OCI-LY1 (cell line): ENCODE data around the gene SLC7A8.

Experiments used
- H2AFZ ChIP-seq: fragments of 200-600 bp; sonication (generic), shearing (Covaris generic); 2 replicates; pipeline ENCODE4 v1.6.0; 2014; ENCODE audit warnings: antibody characterized with exemption, mild to moderate bottlenecking, low read length
- H3F3A ChIP-seq: fragments of 200-600 bp; sonication (generic), shearing (Covaris generic); 2 replicates; pipeline ENCODE4 v1.6.0; 2014; ENCODE audit warnings: mild to moderate bottlenecking, antibody characterized with exemption, low read length, moderate library complexity; ENCODE audit not compliant: insufficient read depth
- H3K27ac ChIP-seq: fragments of 200-600 bp; sonication (generic); 2 replicates; pipeline ENCODE4 v1.5.1; 2014; ENCODE audit warnings: low read length, mixed run types, mild to moderate bottlenecking, low read depth; ENCODE audit not compliant: poor library complexity, severe bottlenecking
- H3K27me3 ChIP-seq: fragments of 200-600 bp; sonication (generic); 2 replicates; pipeline ENCODE4 v1.6.0; 2014; ENCODE audit warnings: antibody characterized with exemption, mild to moderate bottlenecking, low read length, moderate library complexity; ENCODE audit not compliant: insufficient read depth
- H3K36me3 ChIP-seq: fragments of 200-600 bp; sonication (generic); 2 replicates; pipeline ENCODE4 v1.6.1; 2014; ENCODE audit warnings: mild to moderate bottlenecking, antibody characterized with exemption, low read length, moderate library complexity, mixed read lengths; ENCODE audit not compliant: insufficient read depth
- H3K4me1 ChIP-seq: fragments of 200-600 bp; sonication (generic); 2 replicates; pipeline ENCODE4 v1.5.1; 2014; ENCODE audit warnings: mild to moderate bottlenecking, low read length, moderate library complexity; ENCODE audit not compliant: insufficient read depth, severe bottlenecking
- H3K4me2 ChIP-seq: fragments of 200-600 bp; sonication (generic), shearing (Covaris generic); 2 replicates; pipeline ENCODE4 v1.6.1; 2014; ENCODE audit warnings: low read length
- H3K4me3 ChIP-seq: fragments of 200-600 bp; sonication (generic); 2 replicates; pipeline ENCODE4 v1.5.1; 2014; ENCODE audit warnings: low read length, low read depth, mild to moderate bottlenecking, mixed read lengths; ENCODE audit not compliant: poor library complexity, severe bottlenecking
- H3K79me2 ChIP-seq: fragments of 200-600 bp; shearing (Covaris generic); 2 replicates; pipeline ENCODE4 v1.6.1; 2016; ENCODE audit warnings: mixed run types, low read length, mixed read lengths; ENCODE audit not compliant: insufficient read depth
- H3K9ac ChIP-seq: fragments of 200-600 bp; sonication (generic), shearing (Covaris generic); 2 replicates; pipeline ENCODE4 v1.6.1; 2014; ENCODE audit warnings: mild to moderate bottlenecking, low read length, mixed read lengths
- H3K9me2 ChIP-seq: fragments of 200-600 bp; sonication (generic), shearing (Covaris generic); 2 replicates; pipeline ENCODE4 v1.6.1; 2014; ENCODE audit warnings: low read depth, mild to moderate bottlenecking, low read length, mixed read lengths
- H3K9me3 ChIP-seq: fragments of 200-600 bp; shearing (Covaris generic); 2 replicates; pipeline ENCODE4 v1.6.1; 2014; ENCODE audit warnings: low read length, mixed read lengths
- H4K20me1 ChIP-seq: fragments of 200-600 bp; sonication (generic), shearing (Covaris generic); 2 replicates; pipeline ENCODE4 v1.6.0; 2016; ENCODE audit warnings: mild to moderate bottlenecking, low read length; ENCODE audit not compliant: insufficient read depth
- EZH2 ChIP-seq: fragments of 200-600 bp; sonication (generic), shearing (Covaris generic); IDR thresholded peaks from 2 replicates; pipeline ENCODE4 v1.8.0; 2017; ENCODE audit warnings: borderline replicate concordance, mixed run types, mild to moderate bottlenecking, antibody characterized with exemption, low read length, moderate library complexity, mixed read lengths
- TF ChIP-seq, protein P1 (sequence below): fragments of 200-600 bp; sonication (generic), shearing (Covaris generic); IDR thresholded peaks from 2 replicates; pipeline ENCODE4 v1.5.1; 2017; ENCODE audit warnings: mild to moderate bottlenecking, antibody characterized with exemption, low read length, moderate library complexity, mixed read lengths

Gene SLC7A8

DNA sequence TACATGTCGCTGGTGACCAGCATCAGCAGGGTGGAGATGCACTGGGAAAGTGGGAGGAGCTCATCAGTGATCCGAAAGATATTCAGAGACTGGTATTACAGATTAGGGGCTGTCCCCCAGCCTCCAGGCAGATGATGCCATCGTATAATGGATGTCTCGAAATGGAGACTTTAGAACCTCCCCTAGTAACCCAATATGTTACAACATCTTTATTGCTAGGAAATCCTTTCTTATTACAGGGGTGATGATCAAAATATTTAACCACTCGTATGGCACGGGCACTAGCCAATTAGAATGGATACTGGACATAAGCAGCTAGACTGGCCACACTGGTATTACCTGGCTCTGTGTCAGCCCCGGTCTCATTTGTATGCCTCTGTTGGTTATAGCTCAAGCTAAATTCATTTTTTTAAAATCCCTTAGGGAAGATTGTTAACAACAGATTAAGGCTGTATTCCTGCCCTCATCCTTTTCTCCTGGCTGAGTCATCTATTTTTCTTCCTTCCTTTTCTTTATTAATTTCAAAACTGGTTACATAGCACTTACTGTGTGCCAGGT lies 53.6 kb downstream of the SLC7A8 start:
- Histone ChIP-seq H4K20me1 (no peaks in the 10 kb centered on the region), H3K36me3 (no peaks in the 10 kb centered on the region), H3K27ac (no peak overlapping the region), H3K9ac (no peak overlapping the region), H3K79me2 (no peaks in the 10 kb centered on the region), H3F3A (no peaks in the 10 kb centered on the region), H2AFZ (no peak overlapping the region), H3K4me1 (no peaks in the 10 kb centered on the region), H3K9me3 (no peaks in the 10 kb centered on the region), H3K4me2 (no peak overlapping the region), H3K9me2 (no peaks in the 10 kb centered on the region), H3K27me3 (no peaks in the 10 kb centered on the region; the same call in 1 of the 2 replicates), H3K4me3 (no peak overlapping the region)
- TF ChIP-seq, protein P1, sequence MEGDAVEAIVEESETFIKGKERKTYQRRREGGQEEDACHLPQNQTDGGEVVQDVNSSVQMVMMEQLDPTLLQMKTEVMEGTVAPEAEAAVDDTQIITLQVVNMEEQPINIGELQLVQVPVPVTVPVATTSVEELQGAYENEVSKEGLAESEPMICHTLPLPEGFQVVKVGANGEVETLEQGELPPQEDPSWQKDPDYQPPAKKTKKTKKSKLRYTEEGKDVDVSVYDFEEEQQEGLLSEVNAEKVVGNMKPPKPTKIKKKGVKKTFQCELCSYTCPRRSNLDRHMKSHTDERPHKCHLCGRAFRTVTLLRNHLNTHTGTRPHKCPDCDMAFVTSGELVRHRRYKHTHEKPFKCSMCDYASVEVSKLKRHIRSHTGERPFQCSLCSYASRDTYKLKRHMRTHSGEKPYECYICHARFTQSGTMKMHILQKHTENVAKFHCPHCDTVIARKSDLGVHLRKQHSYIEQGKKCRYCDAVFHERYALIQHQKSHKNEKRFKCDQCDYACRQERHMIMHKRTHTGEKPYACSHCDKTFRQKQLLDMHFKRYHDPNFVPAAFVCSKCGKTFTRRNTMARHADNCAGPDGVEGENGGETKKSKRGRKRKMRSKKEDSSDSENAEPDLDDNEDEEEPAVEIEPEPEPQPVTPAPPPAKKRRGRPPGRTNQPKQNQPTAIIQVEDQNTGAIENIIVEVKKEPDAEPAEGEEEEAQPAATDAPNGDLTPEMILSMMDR: no peak
- no peak for TF ChIP-seq EZH2

DNA sequence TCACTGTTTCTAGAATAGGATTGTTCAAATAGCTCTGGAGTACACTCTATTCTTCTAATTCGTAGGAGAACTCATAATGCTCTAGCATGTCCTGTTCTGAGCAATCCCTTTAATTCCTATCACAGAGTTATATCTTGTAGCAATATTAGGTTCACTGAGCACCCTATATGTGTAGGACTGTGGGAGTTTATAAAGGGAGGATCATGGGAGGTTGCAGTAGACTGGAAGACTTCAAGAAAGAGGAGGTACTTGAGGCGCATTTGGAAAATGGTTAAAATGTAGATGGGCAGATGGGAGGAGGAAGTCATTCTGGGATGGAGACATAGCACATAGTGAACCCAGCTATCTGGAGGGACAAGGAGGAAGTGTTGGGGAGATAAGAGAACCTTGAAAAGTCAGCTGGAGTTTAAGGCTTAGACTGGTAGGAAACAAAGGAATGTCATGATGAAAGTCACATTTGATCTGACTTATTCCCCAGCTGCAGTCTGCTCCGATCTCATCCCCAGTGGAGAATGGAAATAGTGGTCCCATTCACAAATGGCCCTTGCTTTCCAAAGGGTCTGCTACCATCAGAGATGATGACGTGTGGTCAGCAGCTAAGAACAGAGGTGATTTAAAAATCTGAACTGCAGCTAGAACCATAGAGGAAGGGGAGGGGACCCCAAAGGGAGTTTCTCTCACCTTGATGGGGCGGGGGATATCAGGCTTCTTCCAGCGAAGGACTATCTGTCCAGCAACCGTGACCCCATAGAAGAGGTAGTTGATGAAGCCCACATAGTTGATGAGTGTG lies 54.3 kb downstream of the SLC7A8 start:
- no peaks in the 10 kb centered on the region for H3K79me2 ChIP-seq
- H3K4me2 ChIP-seq: no peak overlapping the region
- no peaks in the 10 kb centered on the region for H3F3A ChIP-seq
- no peaks in the 10 kb centered on the region for H3K9me2 ChIP-seq
- H3K27me3 ChIP-seq: no peaks in the 10 kb centered on the region; the same call in 1 of the 2 replicates
- H4K20me1 ChIP-seq: no peaks in the 10 kb centered on the region
- H3K27ac ChIP-seq: no peak overlapping the region
- H3K9ac ChIP-seq: no peak overlapping the region
- no peaks in the 10 kb centered on the region for H3K4me1 ChIP-seq
- H3K9me3 ChIP-seq: no peaks in the 10 kb centered on the region
- H3K4me3 ChIP-seq: no peak overlapping the region
- TF ChIP-seq, protein P1: no peak
- TF ChIP-seq EZH2: no peak
- no peaks in the 10 kb centered on the region for H3K36me3 ChIP-seq
- H2AFZ ChIP-seq: no peak overlapping the region

DNA sequence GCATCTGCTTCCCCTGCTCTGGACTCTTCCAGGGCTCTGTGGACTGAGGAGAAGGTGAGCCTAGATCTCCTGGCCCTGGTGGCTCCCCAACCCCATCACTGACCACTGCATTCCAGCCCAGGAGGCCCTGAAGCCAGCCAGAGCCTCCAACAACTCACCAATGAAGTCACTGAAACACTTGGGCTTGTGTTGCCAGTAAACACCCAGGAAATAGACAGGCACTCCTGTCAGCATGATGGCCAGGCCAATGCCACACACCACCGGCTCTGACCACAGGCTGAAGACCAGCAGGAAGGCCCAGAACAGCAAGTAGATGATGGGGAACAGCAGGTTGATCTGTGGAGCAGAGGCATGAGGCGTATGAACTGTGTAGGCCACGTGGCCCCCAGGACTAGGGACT lies 55.6 kb downstream of the SLC7A8 start:
- H3K9ac ChIP-seq: no peak overlapping the region
- H3K4me3 ChIP-seq: no peak overlapping the region
- H3K79me2 ChIP-seq: no peaks in the 10 kb centered on the region
- no peak overlapping the region for H2AFZ ChIP-seq
- TF ChIP-seq EZH2: no peak
- TF ChIP-seq, protein P1: no peak
- no peaks in the 10 kb centered on the region for H3K9me2 ChIP-seq
- no peaks in the 10 kb centered on the region for H4K20me1 ChIP-seq
- H3K4me1 ChIP-seq: no peaks in the 10 kb centered on the region
- H3K9me3 ChIP-seq: no peaks in the 10 kb centered on the region
- no peaks in the 10 kb centered on the region for H3K36me3 ChIP-seq
- H3F3A ChIP-seq: no peaks in the 10 kb centered on the region
- no peak overlapping the region for H3K4me2 ChIP-seq
- H3K27me3 ChIP-seq: no peaks in the 10 kb centered on the region; the same call in 1 of the 2 replicates
- no peak overlapping the region for H3K27ac ChIP-seq
